COLO829 (cell line): Measurements from ENCODE around the gene PLEKHN1.
"Not testable (repeated sequence)": the region's sequence is repeated elsewhere in the genome, so short reads cannot be mapped to it uniquely, and the experiment has no call there.

Source experiments
- DNase-seq: peaks from one replicate; pipeline ENCODE4 v3.0.0; 2012; ENCODE audit warnings: low spot score

Gene PLEKHN1

DNA sequence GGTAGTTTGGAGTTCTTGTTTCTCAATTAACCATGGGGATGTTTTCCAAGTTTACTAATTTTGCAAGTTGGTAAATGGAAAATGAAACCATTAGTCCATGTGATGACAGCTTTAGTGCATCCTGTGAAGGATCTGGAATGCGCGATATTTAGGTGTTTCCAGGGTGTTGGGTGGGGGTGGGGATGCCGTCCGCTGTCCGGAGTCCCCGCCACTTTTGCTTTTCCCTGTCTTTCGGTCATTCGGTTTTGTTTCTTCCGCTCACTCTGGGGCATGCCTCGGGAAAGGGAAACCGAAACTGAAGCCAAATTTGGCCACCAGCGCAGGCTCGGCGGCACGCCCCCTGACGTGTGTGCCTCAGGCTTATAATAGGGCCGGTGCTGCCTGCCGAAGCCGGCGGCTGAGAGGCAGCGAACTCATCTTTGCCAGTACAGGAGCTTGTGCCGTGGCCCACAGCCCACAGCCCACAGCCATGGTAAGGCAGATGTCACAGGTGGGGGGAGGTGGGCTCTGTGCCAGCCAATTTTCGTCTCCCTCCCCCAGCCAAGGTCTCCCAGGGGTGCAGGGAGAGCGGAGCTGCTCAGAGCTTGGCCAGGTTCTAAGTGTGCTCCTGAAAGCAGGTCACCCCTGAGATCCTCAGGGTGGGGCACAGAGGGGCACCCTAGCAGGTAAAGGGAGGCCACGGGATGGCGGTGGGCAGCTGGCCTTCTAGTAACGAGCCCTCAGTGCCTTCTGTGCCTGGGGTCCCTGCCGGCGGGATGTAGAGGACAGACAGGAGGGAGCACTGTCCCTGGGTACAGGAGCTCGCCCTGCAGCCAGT lies 47.0 kb downstream of the PLEKHN1 start, which contains the start of gene ISG15:
Gene ISG15 (plus strand): TSS at position 393 of the 817 bp plus-strand sequence. CDS start 77 bp downstream, at position 470.
- peak; percentile 43 for DNase-seq

DNA sequence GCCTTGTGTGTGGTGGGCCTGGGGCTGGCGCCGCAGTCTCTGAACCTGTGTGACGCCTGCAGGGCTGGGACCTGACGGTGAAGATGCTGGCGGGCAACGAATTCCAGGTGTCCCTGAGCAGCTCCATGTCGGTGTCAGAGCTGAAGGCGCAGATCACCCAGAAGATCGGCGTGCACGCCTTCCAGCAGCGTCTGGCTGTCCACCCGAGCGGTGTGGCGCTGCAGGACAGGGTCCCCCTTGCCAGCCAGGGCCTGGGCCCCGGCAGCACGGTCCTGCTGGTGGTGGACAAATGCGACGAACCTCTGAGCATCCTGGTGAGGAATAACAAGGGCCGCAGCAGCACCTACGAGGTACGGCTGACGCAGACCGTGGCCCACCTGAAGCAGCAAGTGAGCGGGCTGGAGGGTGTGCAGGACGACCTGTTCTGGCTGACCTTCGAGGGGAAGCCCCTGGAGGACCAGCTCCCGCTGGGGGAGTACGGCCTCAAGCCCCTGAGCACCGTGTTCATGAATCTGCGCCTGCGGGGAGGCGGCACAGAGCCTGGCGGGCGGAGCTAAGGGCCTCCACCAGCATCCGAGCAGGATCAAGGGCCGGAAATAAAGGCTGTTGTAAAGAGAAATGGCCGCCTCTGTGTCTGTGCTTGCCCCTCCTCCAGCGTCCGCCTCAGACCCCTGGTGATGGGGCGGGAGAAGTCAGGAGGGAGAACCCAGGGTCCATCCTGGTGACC lies 47.8 kb downstream of the PLEKHN1 start:
- DNase-seq, result no peak

DNA sequence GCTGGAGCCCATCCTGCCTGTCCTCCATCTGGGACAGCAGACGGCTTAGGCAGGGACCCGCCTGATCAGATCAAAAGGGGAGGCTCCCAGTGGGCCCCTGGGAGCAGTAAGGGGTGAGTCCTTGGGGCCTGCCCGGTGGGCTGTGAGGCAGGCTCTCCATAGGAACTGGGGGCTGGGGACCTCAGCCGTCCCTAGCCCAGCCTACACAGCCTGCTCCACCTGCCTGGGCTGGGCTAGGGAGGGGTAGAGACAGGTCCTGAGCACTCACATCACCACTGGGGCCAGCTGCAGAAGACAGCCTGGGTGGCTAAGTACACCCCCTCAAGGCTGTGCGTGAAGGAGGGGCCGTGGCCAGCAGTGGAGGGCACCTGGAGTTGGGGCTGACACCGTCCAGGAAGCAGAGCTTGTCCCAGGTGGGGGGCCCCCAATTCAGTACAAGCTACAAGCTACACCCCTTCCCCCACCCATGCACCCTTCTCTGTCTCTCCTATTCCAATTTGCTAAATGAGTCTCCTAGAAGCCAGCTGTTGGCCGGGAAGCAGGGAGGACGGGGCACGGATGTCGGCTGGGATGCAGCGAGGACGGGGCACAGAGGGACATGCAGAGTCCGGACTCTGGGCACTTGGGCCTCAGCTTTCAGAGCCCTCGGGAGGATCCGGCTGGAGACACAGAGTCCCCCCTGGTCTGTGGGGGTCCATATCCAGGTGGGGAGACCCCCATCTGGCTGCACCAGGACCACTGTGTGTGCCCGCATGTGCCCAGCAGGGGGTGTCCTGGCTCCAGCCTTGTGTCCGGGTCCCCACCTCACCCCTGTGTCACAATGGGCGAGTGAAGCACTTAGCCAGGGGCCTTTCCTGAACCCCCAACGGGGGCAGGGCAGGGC lies 48.8 kb downstream of the PLEKHN1 start:
- DNase-seq, result no peak

DNA sequence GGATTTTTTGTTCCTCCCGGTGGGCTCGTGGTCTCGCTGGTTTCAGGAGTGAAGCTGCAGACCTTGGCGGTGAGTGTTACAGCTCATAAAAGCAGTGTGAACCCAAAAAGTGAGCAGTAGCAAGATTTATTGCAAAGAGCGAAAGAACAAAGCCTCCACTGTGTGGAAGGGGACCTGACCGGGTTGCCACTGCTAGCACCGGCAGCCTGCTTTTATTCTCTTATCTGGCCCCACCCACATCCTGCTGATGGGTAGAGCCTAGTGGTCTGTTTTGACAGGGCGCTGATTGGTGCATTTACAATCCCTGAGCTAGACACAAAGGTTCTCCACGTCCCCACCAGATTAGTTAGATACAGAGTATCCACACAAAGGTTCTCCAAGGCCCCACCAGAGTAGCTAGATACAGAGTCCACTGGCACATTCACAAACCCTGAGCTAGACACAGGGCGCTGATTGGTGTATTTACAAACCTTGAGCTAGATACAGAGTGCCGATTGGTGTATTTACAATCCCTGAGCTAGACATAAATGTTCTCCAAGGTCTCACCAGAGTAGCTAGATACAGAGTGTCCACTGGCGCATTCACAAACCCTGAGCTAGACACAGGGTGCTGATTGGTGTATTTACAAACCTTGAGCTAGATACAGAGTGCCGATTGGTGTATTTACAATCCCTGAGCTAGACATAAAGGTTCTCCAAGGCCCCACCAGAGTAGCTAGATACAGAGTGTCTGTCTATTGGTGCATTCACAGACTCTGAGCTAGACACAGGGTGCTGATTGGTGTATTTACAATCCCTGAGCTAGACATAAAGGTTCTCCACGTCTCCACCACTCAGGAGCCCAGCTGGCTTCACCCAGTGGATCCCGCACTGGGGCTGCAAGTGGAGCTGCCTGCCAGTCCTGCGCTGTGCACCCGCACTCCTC lies 51.4 kb downstream of the PLEKHN1 start:
- DNase-seq, result not testable (repeated sequence)

DNA sequence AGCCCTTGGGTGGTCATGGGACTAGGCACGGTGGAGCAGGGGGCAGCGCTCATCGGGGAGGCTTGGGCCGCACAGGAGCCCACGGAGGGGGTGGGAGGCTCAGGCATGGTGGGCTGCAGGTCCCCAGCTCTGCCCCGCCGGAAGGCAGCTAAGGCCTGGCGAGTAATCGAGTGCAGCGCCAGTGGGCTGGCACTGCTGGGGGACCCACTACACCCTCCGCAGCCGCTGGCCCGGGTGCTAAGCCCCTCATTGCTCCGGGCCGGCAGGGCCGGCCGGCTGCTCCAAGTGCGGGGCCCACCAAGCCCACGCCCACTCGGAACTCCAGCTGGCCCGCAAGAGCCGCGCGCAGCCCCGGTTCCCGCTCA lies 52.0 kb downstream of the PLEKHN1 start:
- DNase-seq, result not testable (repeated sequence)

DNA sequence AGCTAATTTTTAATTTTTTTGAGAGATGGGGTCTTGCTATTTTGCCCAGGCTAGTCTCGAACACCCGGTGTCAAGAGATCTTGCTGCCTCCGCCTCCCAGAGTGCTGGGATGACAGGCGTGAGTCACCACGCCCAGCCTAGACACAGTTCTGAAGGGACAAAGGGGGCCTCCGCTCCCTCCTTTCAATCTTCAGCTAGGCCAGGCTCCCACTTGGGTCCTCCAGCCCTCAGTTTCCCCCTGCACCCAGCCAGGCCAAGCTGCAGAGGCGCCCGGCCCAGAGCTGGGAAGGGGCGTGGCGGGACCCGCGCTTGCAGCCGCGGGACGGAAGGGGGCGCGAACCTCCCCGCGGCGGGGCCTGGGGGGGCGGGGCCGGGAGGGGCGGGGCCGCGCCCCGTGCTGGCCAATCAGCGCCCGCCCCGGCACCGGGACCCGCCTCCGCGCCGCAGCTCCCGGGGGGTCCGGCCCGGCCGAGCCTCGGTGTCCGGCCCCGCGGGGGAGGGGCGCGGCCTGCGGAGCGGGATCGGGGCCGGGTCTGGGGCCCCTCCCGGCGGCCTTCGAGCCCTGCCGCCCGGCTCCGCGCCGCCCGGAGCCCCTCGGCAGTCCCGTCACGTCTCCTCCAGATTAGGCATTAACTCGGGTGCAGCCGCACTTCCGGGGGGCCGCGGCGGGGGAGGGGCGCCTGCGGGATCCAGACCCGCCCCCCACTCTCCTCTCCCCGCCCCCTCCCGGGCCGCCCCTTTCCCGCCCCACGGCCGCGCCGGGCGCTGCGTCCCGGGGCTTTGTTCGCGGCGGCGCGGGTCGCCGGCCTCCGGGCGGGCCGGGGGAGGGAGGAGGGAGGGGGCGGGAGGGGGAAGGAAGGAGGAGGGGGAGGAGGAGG lies 53.1 kb downstream of the PLEKHN1 start:
- peak; percentile 60 for DNase-seq

DNA sequence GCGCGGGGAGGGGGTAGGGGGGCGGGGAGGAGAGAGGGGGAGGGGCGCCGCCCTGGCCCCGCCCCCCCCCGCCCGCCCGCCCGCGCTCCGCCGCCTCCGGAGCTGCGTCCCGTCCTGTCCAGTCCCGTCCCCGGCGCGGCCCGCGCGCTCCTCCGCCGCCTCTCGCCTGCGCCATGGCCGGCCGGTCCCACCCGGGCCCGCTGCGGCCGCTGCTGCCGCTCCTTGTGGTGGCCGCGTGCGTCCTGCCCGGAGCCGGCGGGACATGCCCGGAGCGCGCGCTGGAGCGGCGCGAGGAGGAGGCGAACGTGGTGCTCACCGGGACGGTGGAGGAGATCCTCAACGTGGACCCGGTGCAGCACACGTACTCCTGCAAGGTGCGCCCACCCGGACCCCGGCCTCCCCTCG lies 53.7 kb downstream of the PLEKHN1 start, which contains the start of gene AGRN:
Gene AGRN (plus strand): TSS at position 121 of the 405 bp plus-strand sequence. CDS start 53 bp downstream, at position 174.
- DNase-seq, result no peak

DNA sequence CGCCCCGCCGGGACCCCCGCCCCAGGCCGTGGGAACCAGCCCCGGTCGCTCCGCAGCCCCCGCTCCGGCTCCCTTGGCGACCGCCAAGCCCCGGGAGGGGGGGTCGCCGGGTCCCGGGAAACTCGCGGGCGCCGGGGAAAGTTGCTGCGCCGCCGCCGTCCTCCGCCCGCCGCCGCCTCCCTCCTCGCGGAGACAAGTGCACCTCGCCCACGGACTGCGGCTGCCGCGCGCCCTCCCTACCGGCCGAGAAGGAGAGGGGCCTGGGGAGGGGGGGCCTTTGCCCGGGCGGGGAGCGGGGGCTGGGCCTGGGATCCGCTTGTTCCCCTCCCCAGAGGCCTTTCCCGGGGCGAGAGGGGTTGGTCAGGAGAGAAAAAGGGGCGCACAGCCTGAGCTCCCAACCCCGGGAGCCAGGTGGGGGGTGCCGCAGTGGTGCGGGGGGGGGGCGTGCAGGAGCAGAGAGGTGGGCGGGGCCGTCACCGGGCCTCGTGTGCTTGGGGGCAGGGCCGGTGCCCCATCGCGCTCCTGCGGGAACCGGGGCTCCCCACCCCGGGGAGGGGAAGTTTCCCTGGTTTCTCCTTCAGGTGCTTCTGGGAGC lies 54.2 kb downstream of the PLEKHN1 start:
- no peak for DNase-seq

DNA sequence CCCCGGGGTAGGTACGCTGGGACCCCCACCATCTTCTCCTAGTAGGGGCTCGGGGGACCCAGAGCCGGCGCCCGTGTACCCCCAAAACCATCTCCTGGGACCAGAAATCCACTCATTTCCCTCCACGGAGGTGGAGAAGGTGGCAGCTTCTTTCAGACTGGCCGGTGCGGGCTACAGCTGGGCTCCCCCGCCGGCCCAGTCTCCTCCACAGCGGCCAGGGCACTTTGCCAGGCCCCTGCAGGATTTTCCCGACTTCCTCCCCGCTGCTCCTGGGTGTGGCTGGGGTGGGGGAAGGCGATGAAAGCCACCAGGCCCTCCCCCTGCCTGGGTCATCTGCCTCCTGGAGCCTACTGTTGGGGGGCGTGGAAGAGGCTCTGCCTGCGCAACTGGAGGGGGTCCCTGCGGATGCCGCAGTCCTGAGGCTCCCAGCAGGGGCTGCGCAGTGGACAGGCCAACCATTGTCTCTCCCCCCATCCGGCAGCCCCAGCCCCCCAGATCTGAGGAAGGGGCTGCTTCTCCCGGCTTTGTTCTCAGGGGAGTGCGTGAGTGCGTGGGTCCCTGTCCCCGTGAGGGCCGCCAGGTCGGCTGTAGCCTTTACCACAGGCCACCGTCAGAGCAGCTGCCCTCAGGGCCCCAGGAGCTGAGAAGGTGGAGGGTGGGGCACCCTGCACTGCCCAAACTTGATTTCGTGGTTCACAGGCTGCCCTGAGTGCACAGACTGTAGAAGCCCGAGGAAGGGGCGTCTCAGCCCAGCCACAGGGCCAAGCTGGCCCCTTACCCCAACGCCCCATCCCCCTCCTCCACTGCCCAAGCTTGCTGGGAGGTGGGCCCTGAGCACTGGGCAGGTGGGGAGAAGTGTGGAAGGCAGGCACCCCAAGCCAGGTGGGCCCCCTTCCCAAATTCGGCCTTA lies 55.0 kb downstream of the PLEKHN1 start:
- peak; percentile 41 for DNase-seq

DNA sequence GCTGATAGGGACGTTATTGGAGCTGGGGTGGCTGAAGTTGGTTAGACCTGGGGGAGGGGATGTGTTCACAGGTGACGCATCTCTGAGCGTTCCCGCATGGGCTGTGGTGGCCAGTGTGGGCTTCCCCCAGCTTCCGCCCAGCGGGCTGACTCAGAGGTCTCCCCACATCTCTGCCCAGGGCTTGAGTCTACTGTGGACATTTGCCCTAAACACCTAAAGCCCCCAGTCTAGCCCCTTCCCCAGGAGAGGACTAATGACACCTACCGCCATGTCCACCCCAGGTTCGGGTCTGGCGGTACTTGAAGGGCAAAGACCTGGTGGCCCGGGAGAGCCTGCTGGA lies 55.6 kb downstream of the PLEKHN1 start:
- DNase-seq, result no peak

DNA sequence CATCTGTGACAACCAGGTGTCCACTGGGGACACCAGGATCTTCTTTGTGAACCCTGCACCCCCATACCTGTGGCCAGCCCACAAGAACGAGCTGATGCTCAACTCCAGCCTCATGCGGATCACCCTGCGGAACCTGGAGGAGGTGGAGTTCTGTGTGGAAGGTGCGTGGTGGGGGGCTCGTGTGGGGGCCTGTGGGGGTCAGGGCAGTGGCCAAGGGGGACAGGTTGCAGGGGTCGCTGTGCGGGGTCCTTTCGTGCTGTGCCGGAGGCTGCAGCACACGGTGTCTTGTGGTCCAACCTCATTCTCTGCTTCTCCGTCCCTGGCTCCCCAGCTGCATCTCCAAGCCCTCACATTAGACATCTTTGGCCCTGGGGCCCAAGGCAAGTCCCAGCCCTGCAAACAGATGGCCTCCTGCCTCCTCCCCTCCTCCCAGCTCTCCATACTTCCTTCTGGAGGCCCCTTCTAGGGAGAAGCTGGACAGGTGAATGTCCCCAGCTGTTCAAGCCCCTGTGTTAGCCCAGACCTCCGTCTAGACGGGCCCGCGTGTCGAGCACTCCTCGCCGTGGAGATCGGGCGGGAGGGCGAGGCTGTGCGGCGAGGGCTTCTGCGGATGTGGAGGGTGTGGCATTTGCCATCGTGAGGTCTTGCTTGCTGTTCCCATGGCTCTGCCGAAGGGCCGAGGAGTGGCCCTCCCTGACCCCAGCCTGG lies 56.2 kb downstream of the PLEKHN1 start:
- DNase-seq, result no peak

DNA sequence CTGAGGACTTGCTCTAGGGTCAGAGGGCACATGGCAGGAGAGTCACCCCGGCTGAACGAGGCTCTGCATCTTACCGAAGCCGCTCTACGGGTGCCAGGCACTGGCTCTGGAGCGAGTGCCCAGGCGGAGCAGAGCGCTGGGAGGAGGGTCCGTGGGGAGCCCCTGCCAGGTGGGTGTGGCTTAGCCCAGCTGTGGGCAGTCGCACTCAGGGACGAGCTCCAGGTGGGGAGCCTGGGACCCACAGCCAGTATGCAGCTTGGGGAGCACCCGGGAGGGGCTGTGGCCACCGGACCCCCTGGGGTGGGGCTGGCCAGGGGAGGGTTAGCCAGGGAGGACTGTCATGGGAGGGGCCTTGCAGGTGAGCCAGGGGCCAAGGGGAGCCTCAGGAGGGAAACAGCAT lies 57.4 kb downstream of the PLEKHN1 start:
- no peak for DNase-seq

DNA sequence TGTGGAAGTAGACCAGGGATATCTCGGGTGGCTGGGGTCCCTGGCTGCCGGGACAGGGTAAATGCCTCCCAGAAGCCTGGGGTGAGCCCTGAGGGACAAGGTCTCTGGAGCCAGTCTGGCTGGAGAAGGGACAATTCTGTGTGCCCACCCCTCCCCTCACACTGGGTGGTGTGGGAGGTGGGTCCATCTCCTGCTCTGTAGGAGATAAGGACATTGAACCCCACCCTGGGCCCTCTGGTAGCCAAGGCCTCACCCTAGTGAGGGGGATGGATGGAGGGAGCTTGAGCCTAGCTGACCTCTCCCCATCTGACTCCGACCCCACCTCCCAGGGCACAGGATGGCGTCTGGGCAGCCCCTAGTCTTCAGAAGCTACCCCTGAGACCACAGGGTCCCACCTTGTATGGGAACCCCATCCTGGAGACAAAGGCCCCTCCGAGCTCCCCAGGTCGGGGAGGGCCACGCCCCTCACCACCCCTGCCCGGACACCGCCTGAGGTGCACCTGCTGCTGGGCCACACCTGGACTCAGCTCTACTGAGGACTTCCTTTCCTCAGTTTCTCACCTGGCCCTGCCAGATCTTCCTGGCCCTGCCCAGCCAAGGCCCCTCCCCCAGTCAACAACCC lies 58.0 kb downstream of the PLEKHN1 start:
- DNase-seq, result no peak

DNA sequence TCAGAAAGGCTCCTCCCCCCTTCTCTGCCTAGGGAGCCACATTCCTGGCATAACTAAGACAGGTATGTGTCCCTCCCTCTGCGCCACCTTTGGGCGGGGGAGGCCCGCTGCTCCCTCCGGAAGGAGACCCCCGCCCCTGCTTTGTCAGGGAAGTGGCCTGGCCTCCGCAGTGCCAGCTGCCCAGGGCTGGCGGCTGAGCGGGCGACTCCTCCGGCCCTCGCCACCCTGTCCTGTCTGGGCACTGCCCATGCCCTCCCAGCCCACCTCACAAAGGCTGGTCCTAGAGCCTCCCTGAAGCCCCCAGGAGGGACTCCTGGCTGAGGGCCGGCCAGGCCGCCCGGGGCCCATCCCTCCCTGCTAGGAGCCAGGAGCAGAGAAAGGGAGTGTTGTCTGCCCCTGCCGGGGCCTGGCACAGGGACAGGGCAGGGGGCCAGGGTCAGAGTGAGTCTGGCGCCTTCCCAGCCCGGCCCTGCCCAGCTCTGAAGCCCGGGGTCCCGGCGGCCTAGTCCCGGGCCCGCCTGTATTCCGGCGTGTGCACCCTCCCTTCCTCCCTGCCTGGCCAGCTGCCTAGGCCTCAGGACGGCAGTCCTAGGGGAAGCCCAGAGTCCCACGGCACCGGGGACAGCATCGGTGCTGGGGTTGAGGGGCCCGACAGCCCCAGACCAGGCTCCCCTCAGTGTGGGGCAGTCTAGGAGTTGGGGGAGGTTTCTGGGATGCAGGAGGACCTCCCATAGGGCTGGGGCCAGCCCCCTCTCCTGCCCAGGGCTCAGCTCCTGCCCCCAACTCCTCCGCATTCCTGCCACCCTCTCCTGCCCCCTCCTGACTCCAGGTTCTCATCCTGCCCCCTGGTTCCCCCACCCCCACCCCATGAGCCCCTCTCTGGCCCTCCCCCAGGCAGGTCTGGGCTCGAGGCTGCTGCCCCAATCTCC lies 58.8 kb downstream of the PLEKHN1 start:
- no peak for DNase-seq
